Measurements from ENCODE around the gene CSNK1G1.
A peak's percentile ranks its signal among the peaks of the same experiment; 100 is the strongest.

CSNK1G1 gene

GRCh38 chr15:64185146-64185911, 170.6 kb downstream of the CSNK1G1 start:
- DNase-seq = no peak

GRCh38 chr15:64182859-64183370, 173.1 kb downstream of the CSNK1G1 start:
- no peak for DNase-seq

GRCh38 chr15:64180235-64180824, 175.6 kb downstream of the CSNK1G1 start:
- DNase-seq = no peak

- DNase-seq = no peak
Measured at GRCh38 chr15:64166102-64166890, 189.7 kb downstream of the CSNK1G1 start.

GRCh38 chr15:64164436-64164835, 191.5 kb downstream of the CSNK1G1 start:
- no peak for DNase-seq

GRCh38 chr15:64163659-64164362, 192.2 kb downstream of the CSNK1G1 start:
- no peak for DNase-seq

GRCh38 chr15:64162869-64163658, 192.9 kb downstream of the CSNK1G1 start, which contains the start of gene PPIB:
Gene PPIB (minus strand): TSS chr15:64163022. CDS start chr15:64162986, 36 bp downstream.
- DNase-seq = peak; percentile 97

GRCh38 chr15:64162478-64162868, 193.5 kb downstream of the CSNK1G1 start:
- no peak for DNase-seq

GRCh38 chr15:64161688-64162477, 194.1 kb downstream of the CSNK1G1 start:
- DNase-seq = no peak

- no peak for DNase-seq
Measured at GRCh38 chr15:64158363-64159134, 197.4 kb downstream of the CSNK1G1 start.

GRCh38 chr15:64157599-64158125, 198.3 kb downstream of the CSNK1G1 start:
- no peak for DNase-seq

GRCh38 chr15:64156652-64157331, 199.2 kb downstream of the CSNK1G1 start:
- DNase-seq = no peak

GRCh38 chr15:64155802-64156651, 199.9 kb downstream of the CSNK1G1 start:
- no peak for DNase-seq

- DNase-seq = peak; percentile 94
Measured at GRCh38 chr15:64153480-64154367, 202.2 kb downstream of the CSNK1G1 start.

GRCh38 chr15:64152507-64153387, 203.2 kb downstream of the CSNK1G1 start:
- DNase-seq = no peak
